ENCODE results near the gene HSP90B1.

DNA sequence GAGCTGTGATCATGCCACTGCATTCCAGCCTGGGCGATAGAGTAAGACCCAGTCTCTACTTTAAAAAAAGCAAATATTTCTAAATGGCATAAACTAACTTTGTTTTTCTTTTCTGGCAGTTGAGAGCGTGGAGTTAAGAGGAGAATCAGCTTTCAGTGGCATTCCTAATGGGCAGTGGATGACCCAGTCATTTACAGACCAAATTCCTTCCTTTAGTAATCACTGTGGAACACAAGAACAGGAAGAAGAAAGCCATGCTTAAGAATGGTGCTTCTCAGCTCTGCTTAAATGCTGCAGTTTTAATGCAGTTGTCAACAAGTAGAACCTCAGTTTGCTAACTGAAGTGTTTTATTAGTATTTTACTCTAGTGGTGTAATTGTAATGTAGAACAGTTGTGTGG lies 56.6 kb downstream of the HSP90B1 start:
- TF ChIP-seq POLR2AphosphoS5 (IDR thresholded peaks at IDR 0.05; ENCODE audit: low read depth, low read length) = no peak
- no peak for TF ChIP-seq TAF1 (IDR thresholded peaks at IDR 0.05; ENCODE audit: borderline replicate concordance, insufficient read depth, low read length)
